Astrocyte of the spinal cord (primary cell): ENCODE data around the gene GRIK2.
"Not testable (repeated sequence)": the region's sequence is repeated elsewhere in the genome, so short reads cannot be mapped to it uniquely, and the experiment has no call there.

Source experiments
- DNase-seq: peaks from one replicate; pipeline ENCODE4 v3.0.0; 2011; ENCODE audit warnings: low read depth, low spot score
- H3K4me3 ChIP-seq: 2 replicates; pipeline ENCODE4 v1.5.1; 2011; ENCODE audit warnings: low read depth, mild to moderate bottlenecking, low read length, moderate library complexity
- CTCF ChIP-seq: IDR thresholded peaks from 2 replicates; pipeline ENCODE4 v1.5.1; 2012; ENCODE audit warnings: low read depth, mild to moderate bottlenecking, low read length, inconsistent platforms
- in situ Hi-C: cut with HindIII; loops from 2 replicates; pipeline ENCODE4 v1.10.0; 2017; ENCODE audit warnings: low sequenced_read_pairs

Gene GRIK2

GRCh38 chr6:101379926-101380325 is 13.6 kb upstream of the GRIK2 start:
- in situ Hi-C loops = no loop called here
- DNase-seq = no peak
- no peak overlapping the region for H3K4me3 ChIP-seq
- no peak for TF ChIP-seq CTCF

- H3K4me3 ChIP-seq = no peak overlapping the region
- no peak for TF ChIP-seq CTCF
- in situ Hi-C loops = no loop called here
- DNase-seq = no peak
Measured at GRCh38 chr6:101380897-101381630, 12.4 kb upstream of the GRIK2 start.

- in situ Hi-C loops, DNase-seq, H3K4me3 ChIP-seq: not testable (repeated sequence)
Measured at GRCh38 chr6:101383747-101384146, 9.8 kb upstream of the GRIK2 start.

- TF ChIP-seq CTCF = peak; percentile 14
- in situ Hi-C loops = no loop called here
- no peak for DNase-seq
Measured at GRCh38 chr6:101386982-101387381, 6.5 kb upstream of the GRIK2 start.

GRCh38 chr6:101391772-101392585 is 1.5 kb upstream of the GRIK2 start:
- no peak for TF ChIP-seq CTCF
- DNase-seq = no peak
- in situ Hi-C loops = no loop called here
- no peak overlapping the region for H3K4me3 ChIP-seq

More at GRCh38 chr6:101386982-101387381, 6.5 kb upstream of the GRIK2 start:
- H3K4me3 ChIP-seq = no peak overlapping the region

- in situ Hi-C loops = no loop called here
- DNase-seq = no peak
- H3K4me3 ChIP-seq = peak overlapping the region; percentile 49
- TF ChIP-seq CTCF = no peak
Measured at GRCh38 chr6:101392586-101393230, 800 bp upstream of the GRIK2 start.
